HepG2 (cell line): Measurements from ENCODE around the gene UBL7. TPM values are rescaled to one million over a fixed set of nuclear protein-coding genes. Genes with fewer than 3 reads are reported as not detected.

Experiments used
- CBX2 ChIP-seq, 2 experiments: fragments of 200-600 bp in 1 of 2; sonication (generic); formaldehyde crosslinking in 1 of 2; IDR thresholded peaks; 2 replicates each; pipeline versions ENCODE4 v1.7.0 to v1.8.1; 2018 to 2022; ENCODE audit warnings: low read depth in 2 of 2, low read length in 1 of 2, mild to moderate bottlenecking in 1 of 2, missing genetic modification reagents in 1 of 2
- ELF1 ChIP-seq: sonication (generic); formaldehyde crosslinking; IDR thresholded peaks from 2 replicates; pipeline ENCODE4 v1.4.0; 2020; ENCODE audit warnings: missing genetic modification reagents
- FOXA3 ChIP-seq: IDR thresholded peaks from 2 replicates; pipeline ENCODE4 v1.6.1; 2016; ENCODE audit warnings: missing genetic modification reagents, missing compliant biosample characterization
- HNF4A ChIP-seq: sonication (generic); formaldehyde crosslinking; IDR thresholded peaks from 2 replicates; pipeline ENCODE4 v1.4.0; 2020; ENCODE audit warnings: missing genetic modification reagents
- KDM5A ChIP-seq: fragments of 200-600 bp; sonication (generic); IDR thresholded peaks from 2 replicates; pipeline ENCODE4 v1.7.0; 2018; ENCODE audit warnings: antibody characterized with exemption, mild to moderate bottlenecking, low read length, borderline replicate concordance
- KLF13 ChIP-seq: sonication (generic); formaldehyde crosslinking; IDR thresholded peaks from 2 replicates; pipeline ENCODE4 v1.4.0; 2020; ENCODE audit warnings: mild to moderate bottlenecking, missing genetic modification reagents
- NFIC ChIP-seq: IDR thresholded peaks from 2 replicates; pipeline ENCODE4 v1.6.1; 2012; ENCODE audit warnings: mild to moderate bottlenecking, low read length, inconsistent platforms
- NFYC ChIP-seq: IDR thresholded peaks from 2 replicates; pipeline ENCODE4 v1.6.1; 2016; ENCODE audit warnings: missing genetic modification reagents, missing compliant biosample characterization
- SIN3B ChIP-seq: fragments of 150-350 bp; IDR thresholded peaks from 2 replicates; pipeline ENCODE4 v1.6.1; 2014; ENCODE audit warnings: low read length
- SNAPC2 ChIP-seq: sonication (generic); formaldehyde crosslinking; IDR thresholded peaks from 2 replicates; pipeline ENCODE4 v1.8.1; 2022; ENCODE audit warnings: mild to moderate bottlenecking, missing genetic modification reagents
- SP1 ChIP-seq, 2 experiments: fragments of 450-650 bp in 1 of 2; sonication (generic) in 1 of 2; formaldehyde crosslinking in 1 of 2; IDR thresholded peaks; 2 replicates each; pipeline versions ENCODE4 v1.4.0 to v1.6.1; 2016 to 2020; ENCODE audit warnings: missing genetic modification reagents in 1 of 2
- TBL1XR1 ChIP-seq: fragments of 150-350 bp; IDR thresholded peaks from 2 replicates; pipeline ENCODE4 v1.6.1; 2014; ENCODE audit warnings: borderline replicate concordance, low read length; ENCODE audit not compliant: partially characterized antibody
- TMF1 ChIP-seq: sonication (generic); formaldehyde crosslinking; IDR thresholded peaks from 2 replicates; pipeline ENCODE4 v1.8.1; 2022; ENCODE audit warnings: low read depth, missing genetic modification reagents
- ZNF180 ChIP-seq: sonication (generic); formaldehyde crosslinking; IDR thresholded peaks from 2 replicates; pipeline ENCODE4 v1.4.0; 2020; ENCODE audit warnings: low read depth, missing genetic modification reagents, borderline replicate concordance
- ZNF251 ChIP-seq: sonication (generic); formaldehyde crosslinking; IDR thresholded peaks from 2 replicates; pipeline ENCODE4 v1.9.0; 2021; ENCODE audit warnings: mild to moderate bottlenecking, missing genetic modification reagents
- ZNF484 ChIP-seq: sonication (generic); formaldehyde crosslinking; IDR thresholded peaks from 2 replicates; pipeline ENCODE4 v1.5.1; 2020; ENCODE audit warnings: mild to moderate bottlenecking, low read depth, missing genetic modification reagents, borderline replicate concordance
- ZNF879 ChIP-seq: sonication (generic); formaldehyde crosslinking; IDR thresholded peaks from 2 replicates; pipeline ENCODE4 v1.8.1; 2023; ENCODE audit warnings: missing genetic modification reagents
- polyA plus RNA-seq, 8 experiments: library from polyadenylated mRNA; depleted of rRNA in 3 of 8; stranded (reverse) in 7 of 8; unstranded in 1 of 8; fragments of >200 nt; fragmentation: Illumina TruSeq in 4 of 8; extraction: Trizol in 4 of 8; gene quantifications; 2 replicates each; pipeline versions ENCODE4 v1.2.1 to v1.2.3, GENCODE V29; 2011 to 2016; ENCODE audit warnings: low read depth in 4 of 8, missing spikeins in 1 of 8, mixed read lengths in 1 of 8; ENCODE audit not compliant: insufficient read depth in 1 of 8
- total RNA-seq, 5 experiments: library from RNA; depleted of rRNA; stranded (reverse); fragments of >200 nt; fragmentation: Illumina TruSeq; extraction: Trizol; gene quantifications; 2 replicates each; pipeline ENCODE4 v1.2.3, GENCODE V29; 2016; ENCODE audit warnings: low read depth in 1 of 5
- TF ChIP-seq, protein P1 (sequence below): sonication (generic); formaldehyde crosslinking; IDR thresholded peaks from 2 replicates; pipeline ENCODE4 v1.4.0; 2020; ENCODE audit warnings: missing genetic modification reagents
- TF ChIP-seq, protein P2 (sequence below): sonication (generic); formaldehyde crosslinking; IDR thresholded peaks from 2 replicates; pipeline ENCODE4 v1.5.0; 2020; ENCODE audit warnings: missing genetic modification reagents
- TF ChIP-seq, protein P3 (sequence below): sonication (generic); formaldehyde crosslinking; IDR thresholded peaks from 2 replicates; pipeline ENCODE4 v1.4.0; 2020; ENCODE audit warnings: mild to moderate bottlenecking, low read depth, missing genetic modification reagents

UBL7 gene
- total and polyA plus RNA-seq, 2 of the 13 experiments (the other 11 are each of a cell fraction or from before 2014, with no cell fraction given) = 55.0 to 63.5 TPM

DNA sequence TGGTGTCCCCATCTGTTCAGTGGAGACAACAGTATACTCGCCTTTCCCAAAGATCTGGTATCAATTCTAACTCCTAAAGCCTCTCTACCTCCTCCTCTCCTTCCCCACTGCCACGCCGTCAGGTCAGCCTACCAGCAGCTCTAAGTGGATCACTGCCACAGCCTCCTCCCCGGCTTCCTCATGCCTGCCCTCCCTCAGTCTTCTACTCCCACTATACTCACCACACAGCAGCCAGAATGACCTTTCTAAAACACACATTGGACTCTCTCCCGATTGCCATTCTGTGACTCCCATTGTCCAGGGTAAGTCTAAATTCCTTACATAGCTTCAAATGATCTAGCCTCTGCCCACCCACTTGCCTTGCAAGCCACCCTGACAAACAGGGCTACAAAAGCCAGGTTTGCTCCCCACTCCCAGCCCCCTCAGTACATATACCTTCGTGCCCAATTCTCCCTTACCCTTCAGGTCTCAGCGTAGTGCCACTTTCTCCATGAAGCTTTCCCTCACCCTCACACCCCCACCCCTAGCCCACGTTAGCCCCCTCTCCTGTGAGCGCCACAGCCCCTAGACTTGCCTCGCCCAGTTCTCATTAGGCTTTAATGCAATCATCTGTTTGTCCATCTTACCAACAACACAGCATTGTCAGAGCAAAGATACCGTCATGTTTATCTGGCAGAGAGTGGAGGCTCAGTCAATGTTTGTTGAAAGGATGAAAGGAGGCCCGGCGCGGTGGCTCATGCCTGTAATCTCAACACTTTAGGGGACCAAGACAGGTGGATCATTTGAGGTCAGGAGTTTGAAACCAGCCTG lies 17.7 kb downstream of the UBL7 start (continued):
- TF ChIP-seq, protein P1, sequence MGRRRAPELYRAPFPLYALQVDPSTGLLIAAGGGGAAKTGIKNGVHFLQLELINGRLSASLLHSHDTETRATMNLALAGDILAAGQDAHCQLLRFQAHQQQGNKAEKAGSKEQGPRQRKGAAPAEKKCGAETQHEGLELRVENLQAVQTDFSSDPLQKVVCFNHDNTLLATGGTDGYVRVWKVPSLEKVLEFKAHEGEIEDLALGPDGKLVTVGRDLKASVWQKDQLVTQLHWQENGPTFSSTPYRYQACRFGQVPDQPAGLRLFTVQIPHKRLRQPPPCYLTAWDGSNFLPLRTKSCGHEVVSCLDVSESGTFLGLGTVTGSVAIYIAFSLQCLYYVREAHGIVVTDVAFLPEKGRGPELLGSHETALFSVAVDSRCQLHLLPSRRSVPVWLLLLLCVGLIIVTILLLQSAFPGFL (CRISPR knock-in tag) = no peak
- TF ChIP-seq KDM5A = peak; percentile 68; the same call in 1 of the 2 replicates
- no peak for TF ChIP-seq KLF13 (CRISPR knock-in tag)
- no peak for TF ChIP-seq ZNF251 (CRISPR knock-in tag)
- no peak for TF ChIP-seq SNAPC2 (CRISPR knock-in tag)
- TF ChIP-seq SIN3B = no peak
- peak; percentile 35 for TF ChIP-seq TBL1XR1
- TF ChIP-seq, protein P2, sequence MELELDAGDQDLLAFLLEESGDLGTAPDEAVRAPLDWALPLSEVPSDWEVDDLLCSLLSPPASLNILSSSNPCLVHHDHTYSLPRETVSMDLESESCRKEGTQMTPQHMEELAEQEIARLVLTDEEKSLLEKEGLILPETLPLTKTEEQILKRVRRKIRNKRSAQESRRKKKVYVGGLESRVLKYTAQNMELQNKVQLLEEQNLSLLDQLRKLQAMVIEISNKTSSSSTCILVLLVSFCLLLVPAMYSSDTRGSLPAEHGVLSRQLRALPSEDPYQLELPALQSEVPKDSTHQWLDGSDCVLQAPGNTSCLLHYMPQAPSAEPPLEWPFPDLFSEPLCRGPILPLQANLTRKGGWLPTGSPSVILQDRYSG = no peak
- no peak for TF ChIP-seq NFYC
- no peak for TF ChIP-seq ZNF484
- TF ChIP-seq, protein P3, sequence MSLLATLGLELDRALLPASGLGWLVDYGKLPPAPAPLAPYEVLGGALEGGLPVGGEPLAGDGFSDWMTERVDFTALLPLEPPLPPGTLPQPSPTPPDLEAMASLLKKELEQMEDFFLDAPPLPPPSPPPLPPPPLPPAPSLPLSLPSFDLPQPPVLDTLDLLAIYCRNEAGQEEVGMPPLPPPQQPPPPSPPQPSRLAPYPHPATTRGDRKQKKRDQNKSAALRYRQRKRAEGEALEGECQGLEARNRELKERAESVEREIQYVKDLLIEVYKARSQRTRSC (CRISPR knock-in tag) = no peak
- no peak for TF ChIP-seq ELF1 (CRISPR knock-in tag)
- TF ChIP-seq SP1 (IDR thresholded peaks at IDR 0.05) = no peak
- TF ChIP-seq SP1 (CRISPR knock-in tag; IDR thresholded peaks at IDR 0.05) = no peak
- TF ChIP-seq ZNF879 = no peak
- no peak for TF ChIP-seq ZNF180 (CRISPR knock-in tag)
- TF ChIP-seq TMF1 (CRISPR knock-in tag) = no peak
- peak; percentile 83 for TF ChIP-seq HNF4A (CRISPR knock-in tag)
- no peak for TF ChIP-seq CBX2 (IDR thresholded peaks at IDR 0.05; ENCODE audit: low read depth, low read length)
- no peak for TF ChIP-seq CBX2 (CRISPR knock-in tag; IDR thresholded peaks at IDR 0.05; ENCODE audit: low read depth)
- peak; percentile 97 for TF ChIP-seq FOXA3
- TF ChIP-seq NFIC = peak; percentile 90
